ENCODE results near the gene ELANE.

The ELANE gene

DNA sequence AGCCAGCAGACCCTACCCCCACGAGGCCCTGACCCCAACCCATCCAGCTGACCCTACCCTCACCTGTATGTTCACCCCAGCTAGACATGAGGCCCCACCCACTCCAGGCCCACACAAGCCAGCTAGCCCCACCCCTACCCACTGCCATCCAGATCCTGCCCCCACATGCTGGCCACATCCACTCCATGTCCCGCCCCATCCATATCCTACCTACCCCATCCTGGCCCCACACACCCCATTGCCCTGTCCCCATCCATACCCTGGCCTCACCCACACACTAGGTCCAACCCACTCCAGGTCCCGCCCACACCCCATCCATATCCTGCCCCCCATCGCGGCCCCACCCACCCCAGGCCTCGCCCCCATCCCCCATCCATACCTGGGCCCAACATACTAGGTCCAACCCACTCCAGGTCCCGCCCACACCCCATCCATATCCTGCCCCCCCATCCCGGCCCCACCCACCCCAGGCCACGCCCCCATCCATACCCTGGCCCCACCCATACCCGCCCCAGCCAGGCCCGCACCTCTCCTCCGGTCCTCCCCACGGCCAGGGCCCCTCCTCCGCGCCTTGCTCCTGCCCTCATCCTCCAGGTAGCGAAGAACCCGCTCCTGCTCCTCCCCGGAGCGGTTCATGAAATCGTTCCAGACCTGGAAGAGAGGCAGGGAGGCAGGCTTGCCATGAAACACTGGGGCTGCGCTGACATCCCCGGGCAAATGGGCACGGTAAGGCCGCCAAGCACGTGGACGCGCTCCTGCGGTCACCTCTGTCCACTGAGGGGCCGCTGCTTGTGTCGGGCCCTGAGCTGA is 48.4 kb downstream of the ELANE start:
- no peak for FAIRE-seq

DNA sequence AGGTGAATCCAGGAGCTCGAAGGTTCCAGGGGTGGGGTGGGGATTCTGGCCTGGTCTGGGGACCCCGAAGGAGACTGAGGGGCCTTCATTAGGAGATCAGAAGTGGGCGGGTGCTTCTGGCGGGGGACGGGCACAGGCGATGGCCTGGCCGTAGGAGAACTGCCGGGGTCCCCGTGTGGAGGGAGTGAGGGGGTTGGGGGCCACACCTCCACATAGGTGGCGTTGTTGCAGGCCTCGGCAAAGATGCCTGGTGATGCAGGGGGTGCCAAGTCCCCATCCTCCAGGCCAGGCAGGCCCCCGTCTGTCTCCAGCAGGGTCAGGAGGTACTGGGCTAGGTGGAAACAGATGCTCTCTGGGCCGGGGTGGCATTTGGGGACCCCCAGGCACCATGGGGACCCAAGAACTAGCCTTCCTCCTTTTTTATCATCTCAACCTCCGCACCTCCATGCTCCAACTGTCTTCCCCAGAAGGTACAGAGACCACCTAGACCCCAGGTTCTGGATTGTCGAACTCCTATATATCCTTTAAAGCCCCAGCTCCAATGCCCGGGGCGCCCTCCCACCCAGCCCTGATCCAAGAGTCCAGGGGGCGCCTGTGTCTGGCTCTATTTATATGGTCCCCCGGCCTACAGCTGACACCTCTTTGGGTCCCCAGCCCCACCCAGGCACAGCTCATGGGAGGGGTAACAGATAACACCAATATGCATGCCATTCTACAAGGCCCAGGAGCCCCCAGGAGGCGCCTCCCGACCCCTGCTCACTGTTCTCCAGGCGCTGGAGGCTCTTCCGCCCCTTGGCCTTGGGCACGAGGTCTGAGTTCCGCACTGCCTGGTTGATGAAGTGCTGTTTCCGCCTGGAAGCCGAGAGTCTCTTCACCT is 49.4 kb downstream of the ELANE start:
- no peak for FAIRE-seq

DNA sequence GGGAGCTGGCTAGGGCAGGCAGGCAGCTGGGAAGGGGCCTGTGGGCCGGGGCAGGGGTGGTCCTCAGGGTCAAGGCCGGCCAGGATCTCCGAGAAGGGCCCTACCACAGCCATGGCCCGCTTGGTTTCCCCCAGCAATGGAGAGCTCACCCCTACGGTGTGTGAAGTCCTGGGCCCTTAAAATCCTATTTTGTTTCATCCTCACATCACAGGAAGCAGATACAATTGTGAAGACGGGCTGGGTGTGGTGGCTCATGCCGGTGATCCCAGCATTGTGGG is 49.9 kb downstream of the ELANE start:
- no peak for FAIRE-seq

DNA sequence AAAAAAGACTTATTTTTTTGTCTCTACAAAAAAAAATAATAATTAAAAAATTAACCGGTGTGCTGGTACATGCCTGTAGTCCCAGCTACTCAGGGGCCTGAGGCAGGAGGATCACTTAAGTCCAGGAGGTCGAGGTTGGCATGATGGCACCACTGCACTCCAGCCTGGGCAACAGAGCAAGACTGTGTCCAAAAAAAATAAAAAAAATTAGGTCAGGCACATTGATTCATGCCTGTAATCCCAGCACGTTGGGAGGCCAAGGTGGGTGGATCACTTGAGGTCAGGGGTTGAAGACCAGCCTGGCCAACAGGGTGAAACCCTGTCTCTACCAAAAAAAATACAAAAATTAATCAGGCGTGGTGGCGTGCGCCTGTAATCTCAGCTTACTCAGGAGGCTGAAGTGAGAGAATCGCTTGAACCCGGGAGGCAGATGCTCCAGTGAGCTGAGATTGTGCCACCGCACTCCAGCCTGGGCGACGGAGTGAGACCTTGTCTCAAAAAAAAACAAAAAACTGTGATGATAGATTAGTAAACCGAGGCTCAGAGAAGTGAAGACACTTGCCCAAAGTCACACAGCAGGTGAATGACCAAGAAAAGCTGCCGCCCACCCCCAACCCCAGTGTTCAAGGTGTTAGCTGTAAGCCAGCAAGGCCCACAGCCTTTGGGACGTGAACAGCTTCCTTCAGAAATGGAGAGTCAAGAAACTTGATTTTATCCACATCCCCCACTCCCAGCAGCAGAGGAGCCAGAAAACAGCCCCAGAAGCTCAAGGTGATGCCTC is 50.5 kb downstream of the ELANE start:
- FAIRE-seq: no peak

DNA sequence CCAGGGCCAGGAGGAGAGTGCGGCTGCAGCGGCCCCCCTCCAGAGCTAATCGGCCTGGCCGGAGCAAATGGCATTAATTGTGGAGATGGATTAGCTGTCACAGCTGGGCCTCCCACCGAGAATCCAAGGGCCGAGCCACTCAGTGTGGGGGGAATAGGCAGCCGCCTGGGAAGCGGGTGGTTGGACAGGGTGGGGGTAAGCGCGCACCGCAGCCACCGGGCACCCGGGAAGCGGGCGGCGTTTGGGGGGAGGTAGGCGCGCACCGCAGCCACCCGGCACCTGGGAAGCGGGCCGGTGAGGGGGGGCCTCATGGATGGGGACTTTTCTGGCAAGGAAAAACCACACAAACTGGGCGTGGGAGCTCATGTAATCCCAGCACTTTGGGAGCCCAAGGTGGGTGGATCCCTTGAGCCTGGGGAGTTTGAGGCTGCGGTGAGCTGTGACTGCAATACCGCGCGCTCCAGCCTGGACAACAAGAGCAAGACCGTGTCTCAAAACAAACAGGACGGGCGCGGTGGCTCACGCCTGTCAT is 51.2 kb downstream of the ELANE start:
- FAIRE-seq: no peak

DNA sequence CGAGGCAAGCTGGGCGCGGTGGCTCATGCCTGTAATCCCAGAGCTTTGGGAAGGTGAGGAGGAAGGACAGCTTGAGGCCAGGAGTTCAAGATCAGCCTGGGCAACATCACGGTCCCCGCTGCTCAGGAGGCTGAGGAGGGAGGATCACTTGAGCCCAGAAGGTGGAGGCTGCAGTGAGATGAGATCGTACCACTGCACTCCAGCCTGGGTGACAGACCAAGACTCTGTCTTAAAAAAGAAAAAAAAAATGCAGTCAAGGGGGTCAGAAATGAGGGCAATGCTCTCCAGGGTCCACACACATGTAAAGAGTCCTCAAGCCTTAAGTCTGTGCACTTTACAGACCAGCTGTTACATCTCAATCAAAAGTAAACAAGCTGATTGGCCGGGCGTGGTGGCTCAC is 52.4 kb downstream of the ELANE start:
- FAIRE-seq: no peak
